HepG2 (cell line): Measurements from ENCODE around the gene C1orf21. TPM values are rescaled to one million over a fixed set of nuclear protein-coding genes. Genes with fewer than 3 reads are reported as not detected.

Experiments used
- ATAC-seq: fragments of 200-7000 bp; cut with Tn5 transposase; 3 replicates; pipeline ENCODE4 v1.9.1; 2020; ENCODE audit warnings: mild to moderate bottlenecking, moderate library complexity
- BruUV-seq: library from RNA; stranded (reverse); fragments of 400-500 nt; replicated peaks from 2 replicates; lab custom pipeline; 2021; lab: Mats Ljungman, UMichigan
- CTCF ChIA-PET: fragments of 300-600 bp; formaldehyde crosslinking; extraction: SDS; loops from one replicate; lab custom pipeline; 2021; ENCODE audit warnings: low total read pairs, inconsistent platforms, low intra/inter-chr PET ratio; lab: Yijun Ruan, JAX
- POLR2A ChIA-PET: fragments of 350-600 bp; sonication (Branson Sonifier 250); formaldehyde crosslinking; loops from one replicate; lab custom pipeline; 2020; ENCODE audit warnings: antibody characterized with exemption, inconsistent platforms; lab: Yijun Ruan, JAX
- DNase-seq: peaks from one replicate; pipeline ENCODE4 v3.0.0-alpha.2; 2015; ENCODE audit warnings: low spot score
- FAIRE-seq: peaks from 3 replicates; lab custom pipeline; 2011; peaks lifted over from hg19 to GRCh38; lab: Jason Lieb, UNC
- H2AFZ ChIP-seq: one replicate; pipeline ENCODE4 v1.6.1; 2011; ENCODE audit warnings: low read length, inconsistent platforms
- H3K27ac ChIP-seq: fragments of 300-600 bp; 3 replicates; pipeline ENCODE4 v1.8.0; 2011; ENCODE audit warnings: mixed run types, mild to moderate bottlenecking, mixed read lengths, low read length, inconsistent platforms; ENCODE audit not compliant: insufficient read depth; ENCODE audit errors: extremely low read length
- H3K27me3 ChIP-seq, 2 experiments: fragments of 200-600 bp in 1 of 2; 2 replicates in 1 of 2; 3 replicates in 1 of 2; pipeline versions ENCODE4 v1.6.0 to v1.8.0; 2011; ENCODE audit warnings: low read length in 2 of 2, mild to moderate bottlenecking in 2 of 2, moderate library complexity in 2 of 2, inconsistent platforms in 1 of 2; ENCODE audit not compliant: insufficient read depth in 2 of 2, control insufficient read depth in 1 of 2
- H3K36me3 ChIP-seq, 2 experiments: fragments of 200-600 bp in 1 of 2; replicated peaks in 1 of 2; 2 replicates in 1 of 2; 3 replicates in 1 of 2; pipeline versions ENCODE4 v1.5.1 to v1.8.0; 2011; ENCODE audit warnings: low read length in 2 of 2, inconsistent platforms in 1 of 2; ENCODE audit not compliant: insufficient read depth in 2 of 2, control insufficient read depth in 1 of 2
- H3K4me1 ChIP-seq: 2 replicates; pipeline ENCODE4 v1.5.1; 2012; ENCODE audit warnings: low read length, inconsistent platforms; ENCODE audit not compliant: insufficient read depth
- H3K4me2 ChIP-seq: 2 replicates; pipeline ENCODE4 v1.6.0; 2011; ENCODE audit warnings: low read depth, low read length, inconsistent platforms
- H3K4me3 ChIP-seq, 3 experiments: fragments of 200-600 bp in 1 of 3; sonication (generic), shearing (Covaris generic) in 1 of 3; replicated peaks in 1 of 3; 2 replicates each; pipeline ENCODE4 v1.5.1; 2011 to 2016; ENCODE audit warnings: low read length in 3 of 3, inconsistent platforms in 2 of 3, low read depth in 2 of 3, mild to moderate bottlenecking in 2 of 3, control low read depth in 1 of 3, mixed read lengths in 1 of 3; ENCODE audit not compliant: insufficient read depth in 1 of 3
- H3K79me2 ChIP-seq: one replicate; pipeline ENCODE4 v1.6.1; 2011; ENCODE audit warnings: low read length, inconsistent platforms; ENCODE audit not compliant: insufficient read depth
- H3K9ac ChIP-seq: 2 replicates; pipeline ENCODE4 v1.6.0; 2011; ENCODE audit warnings: mild to moderate bottlenecking, low read depth, low read length, inconsistent platforms; ENCODE audit not compliant: insufficient read depth
- H3K9me3 ChIP-seq: 2 replicates; pipeline ENCODE4 v1.5.1; 2012; ENCODE audit warnings: mild to moderate bottlenecking, low read length
- H4K20me1 ChIP-seq: 2 replicates; pipeline ENCODE4 v1.6.0; 2011; ENCODE audit warnings: inconsistent platforms, mild to moderate bottlenecking, low read length, moderate library complexity; ENCODE audit not compliant: insufficient read depth
- ARHGAP35 ChIP-seq: sonication (generic); formaldehyde crosslinking; IDR thresholded peaks from 2 replicates; pipeline ENCODE4 v1.9.0; 2022; ENCODE audit warnings: mild to moderate bottlenecking, inconsistent platforms, moderate library complexity, missing genetic modification reagents, borderline replicate concordance
- ARNT ChIP-seq: fragments of 450-650 bp; IDR thresholded peaks from 2 replicates; pipeline ENCODE4 v1.6.1; 2017
- CHD2 ChIP-seq: IDR thresholded peaks from 2 replicates; pipeline ENCODE4 v1.6.1; 2011; ENCODE audit warnings: low read depth, low read length, improper control_type of control experiment
- FOXO1 ChIP-seq: sonication (generic); formaldehyde crosslinking; IDR thresholded peaks from 2 replicates; pipeline ENCODE4 v1.4.0; 2020; ENCODE audit warnings: missing genetic modification reagents
- GABPA ChIP-seq, 2 experiments: IDR thresholded peaks; 2 replicates each; pipeline ENCODE4 v1.6.1; 2011 to 2016; ENCODE audit warnings: low read depth in 2 of 2, low read length in 1 of 2, missing biosample characterization in 1 of 2, missing genetic modification characterization in 1 of 2
- GLI4 ChIP-seq: sonication (generic); formaldehyde crosslinking; IDR thresholded peaks from 2 replicates; pipeline ENCODE4 v1.5.1; 2020; ENCODE audit warnings: missing genetic modification reagents, mild to moderate bottlenecking, moderate library complexity, borderline replicate concordance
- LCORL ChIP-seq, 2 experiments: fragments of 450-650 bp in 1 of 2; sonication (generic) in 1 of 2; formaldehyde crosslinking in 1 of 2; IDR thresholded peaks; 2 replicates each; pipeline versions ENCODE4 v1.5.0 to v1.6.1; 2017 to 2020; ENCODE audit warnings: antibody characterized with exemption in 1 of 2, missing genetic modification reagents in 1 of 2
- MEF2D ChIP-seq: sonication (generic); formaldehyde crosslinking; IDR thresholded peaks from 2 replicates; pipeline ENCODE4 v1.5.1; 2020; ENCODE audit warnings: mild to moderate bottlenecking, missing genetic modification reagents
- MLLT10 ChIP-seq: sonication (generic); formaldehyde crosslinking; IDR thresholded peaks from 2 replicates; pipeline ENCODE4 v1.4.0; 2020; ENCODE audit warnings: missing genetic modification reagents
- SATB2 ChIP-seq: sonication (generic); formaldehyde crosslinking; IDR thresholded peaks from 2 replicates; pipeline ENCODE4 v1.5.0; 2020; ENCODE audit warnings: missing genetic modification reagents
- SIX1 ChIP-seq: sonication (generic); formaldehyde crosslinking; IDR thresholded peaks from 2 replicates; pipeline ENCODE4 v1.4.0; 2020; ENCODE audit warnings: missing genetic modification reagents, borderline replicate concordance
- SOX13 ChIP-seq, 3 experiments: fragments of 450-650 bp in 1 of 3; sonication (generic) in 1 of 3; formaldehyde crosslinking in 1 of 3; IDR thresholded peaks in 2 of 3; conservative IDR thresholded peaks in 1 of 3; 2 replicates each; pipeline versions ENCODE4 v1.5.0 to v1.6.1; 2016 to 2020; ENCODE audit warnings: antibody characterized with exemption in 1 of 3, mild to moderate bottlenecking in 1 of 3, missing compliant biosample characterization in 1 of 3, missing genetic modification reagents in 1 of 3, moderate library complexity in 1 of 3
- ZFP41 ChIP-seq: sonication (generic); formaldehyde crosslinking; IDR thresholded peaks from 2 replicates; pipeline ENCODE4 v1.4.0; 2020; ENCODE audit warnings: mild to moderate bottlenecking, missing genetic modification reagents, borderline replicate concordance
- ZMYM3 ChIP-seq: sonication (generic); formaldehyde crosslinking; IDR thresholded peaks from 2 replicates; pipeline ENCODE4 v1.5.1; 2020; ENCODE audit warnings: mild to moderate bottlenecking, missing genetic modification reagents
- ZNF333 ChIP-seq: sonication (generic); formaldehyde crosslinking; IDR thresholded peaks from 2 replicates; pipeline ENCODE4 v1.4.0; 2020; ENCODE audit warnings: mild to moderate bottlenecking, missing genetic modification reagents, borderline replicate concordance
- ZNF549 ChIP-seq: sonication (generic); formaldehyde crosslinking; IDR thresholded peaks from 2 replicates; pipeline ENCODE4 v1.5.0; 2020; ENCODE audit warnings: missing genetic modification reagents
- WGBS: methylation state at CpG from one replicate; pipeline ENCODE4 v1.1.6; 2017; ENCODE audit warnings: low lambda C conversion rate; 5-methylcytosine and 5-hydroxymethylcytosine counted together
- in situ Hi-C: cut with HindIII; loops from 2 replicates; pipeline ENCODE4 v1.10.0; 2017; ENCODE audit warnings: low pct_unique_long_range_greater_than_20kb; ENCODE audit not compliant: extremely low pct_ligation_motif_present
- intact Hi-C: fragments of 100-400 bp; cut with micrococcal nuclease; formaldehyde crosslinking; loops from one replicate; pipeline ENCODE4 v1.10.0; 2022; ENCODE audit not compliant: unreplicated experiment
- polyA plus RNA-seq, 8 experiments: library from polyadenylated mRNA; depleted of rRNA in 3 of 8; stranded (reverse) in 7 of 8; unstranded in 1 of 8; fragments of >200 nt; fragmentation: Illumina TruSeq in 4 of 8; extraction: Trizol in 4 of 8; gene quantifications; 2 replicates each; pipeline versions ENCODE4 v1.2.1 to v1.2.3, GENCODE V29; 2011 to 2016; ENCODE audit warnings: low read depth in 4 of 8, missing spikeins in 1 of 8, mixed read lengths in 1 of 8; ENCODE audit not compliant: insufficient read depth in 1 of 8
- total RNA-seq, 5 experiments: library from RNA; depleted of rRNA; stranded (reverse); fragments of >200 nt; fragmentation: Illumina TruSeq; extraction: Trizol; gene quantifications; 2 replicates each; pipeline ENCODE4 v1.2.3, GENCODE V29; 2016; ENCODE audit warnings: low read depth in 1 of 5
- TF ChIP-seq, protein P1 (sequence below): sonication (generic); formaldehyde crosslinking; IDR thresholded peaks from 2 replicates; pipeline ENCODE4 v1.5.1; 2020; ENCODE audit warnings: missing genetic modification reagents, mild to moderate bottlenecking, borderline replicate concordance
- TF ChIP-seq, protein P2 (sequence below): IDR thresholded peaks from 2 replicates; pipeline ENCODE4 v1.6.1; 2012; ENCODE audit warnings: low read length, improper control_type of control experiment

Gene C1orf21
- total and polyA plus RNA-seq, 2 of the 13 experiments (the other 11 are each of a cell fraction or from before 2014, with no cell fraction given) = not detected

DNA sequence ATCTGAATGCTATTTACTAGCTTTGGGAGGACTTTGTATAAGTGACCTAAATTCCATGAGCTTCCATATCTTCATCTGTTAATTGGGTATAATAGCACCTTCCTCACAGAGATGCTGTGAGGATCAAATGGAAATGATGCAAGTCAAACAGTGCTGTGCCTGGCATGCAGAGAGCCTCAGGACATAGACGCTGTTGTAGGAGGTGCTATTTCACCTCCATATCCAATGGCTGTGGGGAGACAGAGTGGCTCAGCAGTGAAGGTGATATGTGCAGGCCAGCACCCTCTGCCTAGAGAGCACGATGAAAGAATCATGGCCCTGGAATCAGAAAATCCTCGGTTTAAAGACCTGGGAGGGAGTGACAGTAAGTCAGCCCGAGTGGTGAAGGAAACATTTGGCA is 16.0 kb upstream of the C1orf21 start:
- ATAC-seq (no peak), FAIRE-seq (no peak), DNase-seq (no peak)
- ChIA-PET POLR2A (no interaction called here), CTCF (no interaction called here)
- no peaks in the 10 kb centered on the region for H3K79me2 ChIP-seq
- TF ChIP-seq ARNT (no peak), ARHGAP35 (CRISPR knock-in tag) (no peak), CHD2 (no peak), MLLT10 (CRISPR knock-in tag) (no peak), GABPA (IDR thresholded peaks at IDR 0.05; ENCODE audit: low read depth, low read length) (no peak), GABPA (CRISPR knock-in tag; IDR thresholded peaks at IDR 0.05; ENCODE audit: low read depth) (no peak), SATB2 (no peak), ZMYM3 (no peak), ZNF549 (CRISPR knock-in tag) (no peak), MEF2D (CRISPR knock-in tag) (no peak), FOXO1 (CRISPR knock-in tag) (no peak), SOX13 (IDR thresholded peaks at IDR 0.05) (no peak), SOX13 (CRISPR knock-in tag; conservative IDR thresholded peaks at IDR 0.05 in 1 of 2, IDR thresholded peaks at IDR 0.05 in 1 of 2) (no peak), SIX1 (CRISPR knock-in tag) (no peak), ZNF333 (no peak), LCORL (IDR thresholded peaks at IDR 0.05) (no peak), LCORL (CRISPR knock-in tag; IDR thresholded peaks at IDR 0.05) (no peak), GLI4 (no peak), ZFP41 (CRISPR knock-in tag) (no peak)
- TF ChIP-seq, protein P1, sequence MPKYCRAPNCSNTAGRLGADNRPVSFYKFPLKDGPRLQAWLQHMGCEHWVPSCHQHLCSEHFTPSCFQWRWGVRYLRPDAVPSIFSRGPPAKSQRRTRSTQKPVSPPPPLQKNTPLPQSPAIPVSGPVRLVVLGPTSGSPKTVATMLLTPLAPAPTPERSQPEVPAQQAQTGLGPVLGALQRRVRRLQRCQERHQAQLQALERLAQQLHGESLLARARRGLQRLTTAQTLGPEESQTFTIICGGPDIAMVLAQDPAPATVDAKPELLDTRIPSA = no peak
- TF ChIP-seq, protein P2, sequence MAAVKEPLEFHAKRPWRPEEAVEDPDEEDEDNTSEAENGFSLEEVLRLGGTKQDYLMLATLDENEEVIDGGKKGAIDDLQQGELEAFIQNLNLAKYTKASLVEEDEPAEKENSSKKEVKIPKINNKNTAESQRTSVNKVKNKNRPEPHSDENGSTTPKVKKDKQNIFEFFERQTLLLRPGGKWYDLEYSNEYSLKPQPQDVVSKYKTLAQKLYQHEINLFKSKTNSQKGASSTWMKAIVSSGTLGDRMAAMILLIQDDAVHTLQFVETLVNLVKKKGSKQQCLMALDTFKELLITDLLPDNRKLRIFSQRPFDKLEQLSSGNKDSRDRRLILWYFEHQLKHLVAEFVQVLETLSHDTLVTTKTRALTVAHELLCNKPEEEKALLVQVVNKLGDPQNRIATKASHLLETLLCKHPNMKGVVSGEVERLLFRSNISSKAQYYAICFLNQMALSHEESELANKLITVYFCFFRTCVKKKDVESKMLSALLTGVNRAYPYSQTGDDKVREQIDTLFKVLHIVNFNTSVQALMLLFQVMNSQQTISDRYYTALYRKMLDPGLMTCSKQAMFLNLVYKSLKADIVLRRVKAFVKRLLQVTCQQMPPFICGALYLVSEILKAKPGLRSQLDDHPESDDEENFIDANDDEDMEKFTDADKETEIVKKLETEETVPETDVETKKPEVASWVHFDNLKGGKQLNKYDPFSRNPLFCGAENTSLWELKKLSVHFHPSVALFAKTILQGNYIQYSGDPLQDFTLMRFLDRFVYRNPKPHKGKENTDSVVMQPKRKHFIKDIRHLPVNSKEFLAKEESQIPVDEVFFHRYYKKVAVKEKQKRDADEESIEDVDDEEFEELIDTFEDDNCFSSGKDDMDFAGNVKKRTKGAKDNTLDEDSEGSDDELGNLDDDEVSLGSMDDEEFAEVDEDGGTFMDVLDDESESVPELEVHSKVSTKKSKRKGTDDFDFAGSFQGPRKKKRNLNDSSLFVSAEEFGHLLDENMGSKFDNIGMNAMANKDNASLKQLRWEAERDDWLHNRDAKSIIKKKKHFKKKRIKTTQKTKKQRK = no peak
- no peak overlapping the region for H3K4me2 ChIP-seq
- no peak overlapping the region for H3K27ac ChIP-seq
- no TSS peak for BruUV-seq
- 0% methylated on average over 3 of the region's 4 CpGs for WGBS
- H3K4me1 ChIP-seq = no peaks in the 10 kb centered on the region
- H3K4me3 ChIP-seq = no peak overlapping the region
- H3K36me3 ChIP-seq = no peaks in the 10 kb centered on the region
- H4K20me1 ChIP-seq = no peaks in the 10 kb centered on the region
- intact Hi-C loops (no loop called here), in situ Hi-C loops (no loop called here)
- peaks cover 0 to 10% of the 10 kb centered on the region in 2 experiments; a peak in 2 of 5 replicates for H3K27me3 ChIP-seq
- H3K9me3 ChIP-seq = no peaks in the 10 kb centered on the region
- no peak overlapping the region for H3K9ac ChIP-seq
- H2AFZ ChIP-seq = no peak overlapping the region
